Suppressor macrophage (primary cell): Measurements from ENCODE around the gene ADGRE1.

Source experiments
- DNase-seq, 4 experiments: peaks; one replicate each; pipeline ENCODE4 v3.0.0-alpha.2; 2020 to 2022

The ADGRE1 gene

GRCh38 chr19:6886277-6886897 is 992 bp upstream of the ADGRE1 start:
- peak in 1 of 4 experiments; percentile 16 for DNase-seq

DNA sequence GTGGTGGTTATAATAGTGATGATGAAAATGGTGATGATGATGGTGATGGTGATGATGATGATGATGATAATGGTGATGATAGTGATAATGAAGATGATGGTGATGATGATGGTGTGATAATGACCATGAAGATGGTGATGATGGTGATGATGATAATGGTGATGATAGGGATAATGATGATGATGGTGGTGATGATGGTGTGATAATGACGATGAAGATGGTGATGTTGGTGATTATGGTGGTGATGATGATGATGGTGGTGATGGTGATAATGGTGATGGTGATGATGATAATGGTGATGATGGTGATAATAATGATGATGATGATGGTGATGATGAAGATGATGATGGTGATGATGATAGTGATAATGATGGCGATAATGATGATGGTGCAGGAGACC is 1.6 kb downstream of the ADGRE1 start:
- no peak for DNase-seq

GRCh38 chr19:6890401-6890913 is 3.1 kb downstream of the ADGRE1 start:
- DNase-seq, result no peak

DNA sequence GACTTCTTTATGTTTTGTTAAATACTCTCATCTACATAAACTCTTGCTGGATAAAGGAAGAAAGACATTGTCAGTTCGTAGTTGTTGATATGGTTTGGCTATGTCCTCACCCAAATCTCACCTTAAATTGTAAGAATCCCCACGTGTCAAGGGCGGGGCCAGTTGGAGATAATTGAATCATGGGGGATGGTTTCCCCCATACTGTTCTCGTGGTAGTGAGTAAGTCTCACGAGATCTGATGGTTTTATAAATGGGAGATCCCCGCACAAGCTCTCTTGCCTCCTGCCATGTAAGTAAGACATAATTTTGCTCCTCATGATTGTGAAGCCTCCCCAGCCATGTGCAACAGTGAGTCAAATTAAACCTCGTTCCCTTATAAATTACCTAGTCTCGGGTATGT is 3.6 kb downstream of the ADGRE1 start:
- no peak for DNase-seq

DNA sequence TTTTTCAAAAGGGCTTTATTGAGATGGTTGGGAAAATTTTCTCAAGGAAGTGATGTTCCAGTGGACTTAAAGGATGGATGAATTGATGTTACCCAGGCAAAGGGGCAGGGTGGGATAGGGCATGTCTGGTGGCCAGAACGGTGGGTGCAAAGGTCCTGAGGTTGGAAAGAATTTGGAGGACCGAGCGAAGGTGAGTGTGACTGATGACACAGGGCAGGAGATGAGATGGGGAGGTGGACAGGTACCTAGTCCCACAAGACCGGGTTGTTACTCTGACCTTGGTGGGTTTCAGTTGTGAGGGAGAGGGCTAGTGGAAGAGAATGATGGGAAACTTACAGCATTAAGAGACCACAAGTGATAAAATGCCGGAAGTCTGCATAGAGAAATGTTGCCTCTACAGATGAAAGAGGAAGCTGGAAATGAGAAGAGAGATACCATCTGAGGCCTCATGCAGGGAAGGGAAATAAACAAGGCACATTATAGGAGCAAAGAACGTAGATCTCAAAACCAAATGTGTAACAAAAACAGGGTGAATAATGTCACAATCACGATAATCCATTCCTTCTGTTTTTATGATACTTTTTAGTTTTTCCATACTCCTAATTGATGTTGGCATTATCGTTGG is 4.5 kb downstream of the ADGRE1 start:
- peak; percentile 39 to 75 (median 52) for DNase-seq

GRCh38 chr19:6894313-6894712 is 6.9 kb downstream of the ADGRE1 start:
- DNase-seq, result no peak

DNA sequence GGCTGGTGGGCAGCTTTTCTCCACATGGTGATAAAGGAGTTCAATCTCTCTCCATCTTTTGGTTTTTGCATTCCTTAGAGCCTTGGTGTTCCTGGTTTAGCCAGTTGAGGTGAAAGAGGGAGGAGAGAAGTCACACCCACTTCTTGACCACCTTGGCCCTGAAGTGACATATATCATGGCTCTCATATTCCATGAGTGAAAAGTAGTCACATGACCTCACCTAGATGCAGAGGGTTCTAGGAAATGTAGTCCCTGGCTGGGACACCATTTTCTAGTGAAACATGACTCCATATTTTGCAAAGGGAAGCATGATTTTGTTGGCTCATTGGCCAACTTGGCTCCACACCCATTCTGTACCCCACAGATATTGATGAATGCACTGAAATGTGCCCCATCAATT is 16.1 kb downstream of the ADGRE1 start:
- no peak for DNase-seq

- DNase-seq, result peak in 2 of 4 experiments; percentile 19 to 32
Measured at GRCh38 chr19:6906559-6907060, 19.2 kb downstream of the ADGRE1 start.

DNA sequence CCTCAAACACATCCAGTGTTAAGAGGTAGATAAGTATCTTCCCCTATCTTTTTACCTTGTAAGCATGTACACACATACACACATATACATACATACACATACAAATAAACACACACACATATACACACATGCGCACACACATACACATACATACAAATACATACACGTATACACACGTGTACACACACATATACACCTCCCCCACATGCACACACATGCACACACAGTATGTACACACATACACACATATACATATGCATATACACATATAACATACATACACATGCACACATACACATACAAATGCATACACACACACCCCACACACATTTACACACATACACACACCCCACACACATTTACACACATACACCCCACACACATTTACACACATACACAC is 24.1 kb downstream of the ADGRE1 start:
- no peak for DNase-seq

DNA sequence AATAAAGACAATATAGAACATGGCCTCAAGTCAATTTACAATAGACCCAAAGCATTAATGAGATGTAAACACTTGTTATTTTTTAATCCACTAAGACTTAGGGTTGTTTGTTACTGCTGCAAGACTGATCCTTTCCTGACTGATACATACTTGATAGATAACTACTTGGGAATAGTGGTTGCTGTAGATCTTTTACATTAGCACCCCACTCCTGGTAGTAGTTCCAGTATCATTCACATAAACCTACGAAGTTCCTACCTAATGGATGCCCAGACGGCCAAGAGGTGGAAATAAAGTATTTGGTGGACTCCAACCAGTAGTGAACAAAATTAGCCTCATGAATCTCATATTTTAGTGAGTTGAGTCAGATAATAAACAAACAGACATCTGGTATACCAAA is 26.9 kb downstream of the ADGRE1 start:
- no peak for DNase-seq

DNA sequence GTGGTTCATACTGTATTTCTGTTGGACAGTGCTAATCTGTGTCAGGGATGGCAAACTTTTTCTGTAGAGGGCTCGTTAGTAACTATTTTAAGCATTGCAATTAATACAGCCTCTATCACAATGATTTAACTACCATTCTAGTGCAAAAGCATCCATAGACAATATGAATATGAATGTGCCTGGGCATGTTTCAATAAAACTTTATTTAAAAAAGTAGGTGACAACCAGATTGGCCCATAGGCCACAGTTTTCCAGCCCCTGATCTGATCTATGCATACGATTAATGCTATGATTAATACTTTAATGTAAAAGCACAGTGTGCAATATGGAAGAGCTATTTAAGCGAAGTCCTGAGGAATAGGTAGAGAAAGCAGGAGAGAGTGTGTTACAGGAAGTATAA is 29.6 kb downstream of the ADGRE1 start:
- DNase-seq, result no peak

- no peak for DNase-seq
Measured at GRCh38 chr19:6925386-6925785, 38.0 kb downstream of the ADGRE1 start.

DNA sequence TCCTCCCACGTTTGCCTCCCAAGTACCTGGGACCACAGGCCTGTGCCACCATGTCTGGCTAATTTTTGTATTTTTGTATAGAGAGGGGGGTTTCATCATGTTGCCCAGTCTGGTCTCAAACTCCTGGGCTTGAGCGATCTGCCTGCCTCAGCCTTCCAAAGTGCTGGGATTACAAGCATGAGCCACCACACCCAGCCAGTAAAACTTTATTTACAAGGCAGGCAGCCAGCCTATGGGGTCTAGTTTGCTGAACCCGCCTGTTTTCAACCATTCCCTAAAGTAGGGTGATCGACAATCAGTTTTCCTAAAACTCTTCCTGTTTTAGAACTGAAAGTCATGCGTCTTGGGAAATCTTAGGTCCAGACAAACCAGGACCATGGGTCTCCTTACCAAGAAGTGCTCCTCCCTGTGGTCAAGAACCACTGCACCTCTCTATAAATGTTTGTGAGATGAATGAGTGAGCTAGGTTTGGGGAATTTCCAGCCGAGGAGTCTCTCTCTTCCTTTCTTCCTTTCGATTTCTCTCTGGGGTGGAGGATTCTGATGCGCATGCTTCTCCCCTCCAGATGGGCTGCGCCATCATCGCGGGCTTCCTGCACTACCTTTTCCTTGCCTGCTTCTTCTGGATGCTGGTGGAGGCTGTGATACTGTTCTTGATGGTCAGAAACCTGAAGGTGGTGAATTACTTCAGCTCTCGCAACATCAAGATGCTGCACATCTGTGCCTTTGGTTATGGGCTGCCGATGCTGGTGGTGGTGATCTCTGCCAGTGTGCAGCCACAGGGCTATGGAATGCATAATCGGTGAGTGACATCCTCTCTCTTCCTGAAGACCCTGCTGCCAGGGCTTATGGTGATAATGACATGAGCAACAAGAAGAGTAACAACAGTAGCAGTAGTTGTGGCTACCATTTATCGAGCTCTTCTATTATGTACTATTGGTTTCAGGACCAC is 38.7 kb downstream of the ADGRE1 start:
- DNase-seq, result peak; percentile 28 to 68 (median 53)

DNA sequence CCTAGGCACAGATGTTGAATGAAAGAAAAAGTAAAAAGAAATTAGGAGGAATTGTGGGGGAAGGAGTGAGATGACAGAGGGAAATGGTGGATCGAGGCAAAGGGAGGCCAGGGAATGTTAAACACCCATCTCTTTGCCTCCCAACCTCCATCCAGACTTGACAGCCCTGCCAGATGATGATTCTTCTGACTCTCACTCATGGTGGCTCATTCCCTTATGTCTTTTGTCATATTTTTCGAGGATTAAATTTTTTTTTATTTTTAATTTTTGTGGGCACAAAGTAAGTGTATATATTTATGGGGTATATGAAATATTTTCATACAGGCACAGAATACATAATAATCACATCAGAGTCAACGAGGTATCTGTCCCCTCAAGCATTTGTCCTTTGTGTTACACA is 42.8 kb downstream of the ADGRE1 start:
- no peak for DNase-seq

DNA sequence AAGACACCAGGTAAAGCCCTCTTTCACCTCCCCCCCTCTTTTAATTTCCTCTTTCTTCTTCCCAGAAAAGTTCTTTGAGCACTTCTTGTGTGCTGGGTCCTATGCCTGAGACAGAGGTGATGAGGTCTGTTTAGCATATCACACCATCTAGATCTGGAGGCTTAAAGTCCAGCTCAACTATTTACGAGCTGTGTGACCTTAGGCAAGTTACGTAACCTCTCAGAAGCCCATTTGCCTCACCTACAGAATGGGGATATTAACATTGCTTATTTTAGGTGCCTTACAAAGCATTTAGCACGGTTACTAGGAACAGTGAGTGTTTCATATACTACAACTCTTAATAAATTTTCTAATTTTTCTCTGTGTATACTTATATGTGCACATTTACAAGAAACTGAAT is 47.7 kb downstream of the ADGRE1 start:
- DNase-seq, result no peak

DNA sequence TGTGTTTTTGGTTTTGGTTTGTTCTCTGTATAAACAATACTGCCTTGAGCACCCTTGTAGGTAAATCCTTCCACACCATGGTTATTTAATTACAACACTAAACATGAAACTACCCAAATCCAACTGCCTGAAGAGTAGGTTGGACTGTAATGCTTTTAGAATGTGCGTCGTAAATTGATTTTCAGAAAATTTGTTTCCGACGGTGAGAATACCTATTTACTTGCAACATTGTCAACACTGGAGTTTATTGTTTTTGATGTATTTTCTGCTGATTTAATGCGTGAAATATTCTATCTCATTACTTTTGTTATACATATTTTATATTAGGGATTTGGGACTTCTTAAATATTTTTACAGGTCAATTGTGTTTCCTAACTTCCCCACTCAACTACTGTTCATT is 48.2 kb downstream of the ADGRE1 start:
- no peak for DNase-seq

DNA sequence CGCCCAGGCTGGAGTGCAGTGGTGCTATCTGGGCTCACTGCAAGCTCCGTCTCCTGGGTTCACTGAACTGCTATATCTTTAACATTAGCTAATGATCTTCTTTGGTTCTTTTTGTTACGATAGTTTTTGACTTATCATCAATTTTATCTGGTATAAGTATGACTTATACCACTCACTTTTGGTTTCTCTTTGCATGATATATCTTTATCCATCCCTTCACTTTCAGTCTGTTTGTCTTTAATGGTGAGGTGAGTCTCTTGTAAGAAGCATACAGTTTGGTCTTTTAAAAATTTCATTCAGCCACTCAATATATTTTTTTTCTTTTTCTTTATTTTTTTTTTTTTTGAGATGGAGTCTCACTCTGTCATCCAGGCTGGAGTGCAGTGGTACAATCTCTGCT is 58.4 kb downstream of the ADGRE1 start:
- no peak for DNase-seq

GRCh38 chr19:6947745-6948144 is 60.4 kb downstream of the ADGRE1 start:
- peak; percentile 66 to 84 (median 68) for DNase-seq

DNA sequence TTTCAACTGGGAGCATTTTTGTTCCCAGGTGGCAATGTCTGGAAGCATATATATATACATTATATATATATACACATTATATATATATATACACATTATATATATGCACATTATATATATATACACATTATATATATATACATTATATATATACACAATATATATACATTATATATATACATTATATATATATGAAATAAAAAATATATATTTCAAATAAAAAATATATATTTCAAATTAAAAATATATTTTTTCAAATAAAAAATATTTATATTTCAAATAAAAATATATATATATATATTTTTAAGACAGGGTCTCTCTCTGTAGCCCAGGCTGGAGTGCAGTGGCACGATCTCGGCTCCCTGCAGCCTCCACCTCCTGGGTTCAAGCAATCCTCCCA is 61.5 kb downstream of the ADGRE1 start:
- no peak for DNase-seq

DNA sequence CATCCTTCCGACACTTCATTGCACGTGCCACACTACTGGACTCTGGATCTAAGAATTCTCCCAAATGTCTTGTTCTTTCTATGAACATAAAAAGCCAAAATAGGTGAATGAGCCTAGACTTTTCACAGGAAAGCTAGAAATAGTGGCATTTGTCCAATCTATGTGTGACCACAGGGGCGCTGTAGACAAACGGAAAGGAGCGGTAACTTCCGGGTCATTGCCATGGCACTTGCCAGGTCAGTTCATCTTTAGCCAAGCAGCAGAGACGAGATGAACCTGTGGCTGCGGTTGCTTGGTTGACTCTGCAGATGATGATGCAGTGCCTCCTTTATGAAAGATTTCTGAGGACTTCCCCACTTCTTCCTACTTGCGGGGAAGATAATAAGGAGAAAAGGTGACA is 65.6 kb downstream of the ADGRE1 start:
- DNase-seq, result no peak

DNA sequence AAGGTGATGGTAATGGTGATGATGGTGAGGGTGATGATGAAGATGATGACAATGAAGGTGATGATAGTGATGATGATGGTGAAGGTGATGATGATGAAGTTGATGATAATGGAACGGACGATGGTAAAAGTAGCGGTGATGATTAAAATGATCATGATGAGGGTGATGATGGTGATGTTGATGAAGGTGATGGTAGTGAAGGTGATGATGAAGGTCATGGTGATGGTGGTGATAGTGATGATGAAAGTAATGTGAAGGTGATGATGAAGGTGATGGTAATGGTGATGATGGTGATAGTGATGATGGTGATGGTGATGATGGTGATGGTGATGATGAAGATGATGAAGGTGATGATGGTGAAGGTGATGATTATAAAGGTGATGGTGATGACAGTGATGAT is 67.7 kb downstream of the ADGRE1 start:
- DNase-seq, result no peak

DNA sequence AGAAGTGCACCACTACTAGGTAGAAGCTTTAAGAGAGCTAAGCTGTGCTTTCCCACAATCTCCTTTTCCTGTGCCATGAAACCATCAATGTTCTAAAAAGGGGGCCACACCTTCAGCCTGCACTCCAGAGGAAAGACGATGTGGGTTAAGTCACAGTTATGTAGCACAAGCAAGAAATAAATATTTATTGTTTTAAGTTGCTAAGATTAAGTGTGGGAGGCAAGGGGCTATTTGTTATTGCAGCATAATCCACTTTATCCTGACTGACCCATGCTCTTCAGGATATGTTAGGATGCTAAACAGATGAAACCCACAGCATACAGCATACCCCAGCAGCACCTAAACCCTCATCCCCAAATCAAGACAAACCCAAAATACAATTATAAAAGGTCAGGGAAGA is 69.2 kb downstream of the ADGRE1 start:
- no peak for DNase-seq

GRCh38 chr19:6958791-6959190 is 71.4 kb downstream of the ADGRE1 start:
- peak; percentile 61 to 83 (median 80) for DNase-seq
